C4-2B (cell line): Measurements from ENCODE around the gene RABGAP1.

ENCODE experiments used
- H3K27ac ChIP-seq: fragments of 450-650 bp; 2 replicates; pipeline ENCODE4 v1.5.1; 2017
- CTCF ChIP-seq: fragments of 450-650 bp; conservative IDR thresholded peaks from 2 replicates; pipeline ENCODE4 v1.5.1; 2017; ENCODE audit warnings: mild to moderate bottlenecking
- ZFX ChIP-seq: fragments of 450-650 bp; IDR thresholded peaks from 2 replicates; pipeline ENCODE4 v1.6.1; 2017

Gene RABGAP1

GRCh38 chr9:123028136-123028535 lies 87.3 kb downstream of the RABGAP1 start:
- TF ChIP-seq ZFX: no peak
- TF ChIP-seq CTCF: no peak

GRCh38 chr9:123028973-123029372 lies 88.2 kb downstream of the RABGAP1 start:
- no peak overlapping the region for H3K27ac ChIP-seq
- TF ChIP-seq ZFX: no peak
- no peak for TF ChIP-seq CTCF

More at GRCh38 chr9:123028136-123028535, 87.3 kb downstream of the RABGAP1 start:
- H3K27ac ChIP-seq: no peak overlapping the region

- no peak for TF ChIP-seq CTCF
- no peak for TF ChIP-seq ZFX
- no peak overlapping the region for H3K27ac ChIP-seq
These were observed 91.1 kb downstream of the RABGAP1 start for GRCh38 chr9:123031963-123032362.

GRCh38 chr9:123033352-123033751 lies 92.5 kb downstream of the RABGAP1 start, which contains the start of gene GPR21:
GPR21 (plus strand) TSS chr9:123033667; CDS start chr9:123034567, 900 bp downstream.
- no peak for TF ChIP-seq ZFX
- TF ChIP-seq CTCF: no peak
- no peak within 1 kb of the TSS; the same call in 1 of the 2 replicates for H3K27ac ChIP-seq

GRCh38 chr9:123033864-123034601 lies 93.2 kb downstream of the RABGAP1 start:
- no peak for TF ChIP-seq ZFX
- TF ChIP-seq CTCF: no peak

GRCh38 chr9:123034881-123035510 lies 94.2 kb downstream of the RABGAP1 start:
- TF ChIP-seq CTCF: no peak
- TF ChIP-seq ZFX: no peak
- no peak overlapping the region for H3K27ac ChIP-seq

More at GRCh38 chr9:123033864-123034601, 93.2 kb downstream of the RABGAP1 start:
- no peak overlapping the region for H3K27ac ChIP-seq

- TF ChIP-seq CTCF (no peak), ZFX (no peak)
- H3K27ac ChIP-seq: no peak overlapping the region
These were observed 95.0 kb downstream of the RABGAP1 start for GRCh38 chr9:123035791-123036190.
